Endothelial cell of umbilical vein (primary cell): ENCODE results near the gene ATOSB. TPM values are rescaled to one million over a fixed set of nuclear protein-coding genes. Genes with fewer than 3 reads are reported as not detected.
A peak's percentile ranks its signal among the peaks of the same experiment; 100 is the strongest.

Experiments used
- Bru-seq: library from RNA; stranded (reverse); fragments of 400-500 nt; gene quantifications from one replicate; lab custom pipeline; 2021; lab: Mats Ljungman, UMichigan
- BruChase-seq, 2 experiments: library from RNA; stranded (reverse); fragments of 400-500 nt; gene quantifications; one replicate each; lab custom pipeline; 2021; lab: Mats Ljungman, UMichigan
- BruUV-seq: library from RNA; stranded (reverse); fragments of 400-500 nt; replicated peaks from 2 replicates; lab custom pipeline; 2021; lab: Mats Ljungman, UMichigan
- CTCF ChIA-PET: fragments of 300-600, 350-600 bp; sonication (Branson Sonifier 250); formaldehyde crosslinking; loops from one replicate; lab custom pipeline; 2021; ENCODE audit warnings: antibody characterized with exemption, inconsistent platforms; lab: Charles Lee
- POLR2A ChIA-PET: fragments of 300-600, 350-600 bp; sonication (Branson Sonifier 250); formaldehyde crosslinking; loops from one replicate; lab custom pipeline; 2021; ENCODE audit warnings: antibody characterized with exemption, inconsistent platforms; lab: Charles Lee
- DNase-seq: peaks from one replicate; pipeline ENCODE4 v3.0.0-alpha.2; 2011; ENCODE audit warnings: low read depth, low spot score
- FAIRE-seq: peaks from 2 replicates; lab custom pipeline; 2011; peaks lifted over from hg19 to GRCh38; lab: Jason Lieb, UNC
- H2AFZ ChIP-seq: 2 replicates; pipeline ENCODE4 v1.6.0; 2012; ENCODE audit warnings: low read depth, low read length, control low read depth, inconsistent platforms
- H3K27ac ChIP-seq: 2 replicates; pipeline ENCODE4 v1.5.1; 2011; ENCODE audit warnings: low read depth, mild to moderate bottlenecking, control low read depth, low read length, moderate library complexity; ENCODE audit not compliant: insufficient read depth
- H3K27me3 ChIP-seq, 2 experiments: 2 replicates each; pipeline versions ENCODE4 v1.6.0 to v1.6.1; 2011; ENCODE audit warnings: low read length in 2 of 2, mixed read lengths in 1 of 2; ENCODE audit not compliant: control insufficient read depth in 2 of 2, insufficient read depth in 2 of 2
- H3K36me3 ChIP-seq, 2 experiments: 2 replicates in 1 of 2; 3 replicates in 1 of 2; pipeline ENCODE4 v1.5.1; 2011; ENCODE audit warnings: low read length in 2 of 2, mild to moderate bottlenecking in 1 of 2, moderate library complexity in 1 of 2; ENCODE audit not compliant: control insufficient read depth in 2 of 2, insufficient read depth in 2 of 2; ENCODE audit errors: extremely low read depth in 1 of 2
- H3K4me1 ChIP-seq: 3 replicates; pipeline ENCODE4 v1.5.1; 2011; ENCODE audit warnings: mild to moderate bottlenecking, low read length; ENCODE audit not compliant: control insufficient read depth, insufficient read depth; ENCODE audit errors: extremely low read depth
- H3K4me2 ChIP-seq: 2 replicates; pipeline ENCODE4 v1.6.1; 2011; ENCODE audit warnings: low read length, control low read depth, mixed read lengths; ENCODE audit not compliant: insufficient read depth
- H3K4me3 ChIP-seq, 3 experiments: fragments of 200-600 bp in 1 of 3; sonication (generic), shearing (Covaris generic) in 1 of 3; replicated peaks in 1 of 3; 2 replicates each; pipeline ENCODE4 v1.5.1; 2011 to 2016; ENCODE audit warnings: control low read depth in 3 of 3, low read length in 3 of 3, mild to moderate bottlenecking in 2 of 3, inconsistent platforms in 1 of 3, low read depth in 1 of 3, moderate library complexity in 1 of 3; ENCODE audit not compliant: insufficient read depth in 1 of 3
- H3K79me2 ChIP-seq: 2 replicates; pipeline ENCODE4 v1.6.0; 2012; ENCODE audit warnings: low read length, inconsistent platforms; ENCODE audit not compliant: control insufficient read depth, insufficient read depth
- H3K9ac ChIP-seq: replicated peaks from 2 replicates; pipeline ENCODE3; 2011; ENCODE audit warnings: low read length, control low read depth; ENCODE audit not compliant: insufficient read depth; ENCODE audit errors: extremely low read depth
- H3K9me1 ChIP-seq: replicated peaks from 3 replicates; pipeline ENCODE4 v1.6.0; 2011; ENCODE audit warnings: mild to moderate bottlenecking, low read length; ENCODE audit not compliant: control insufficient read depth, insufficient read depth; ENCODE audit errors: extremely low read depth
- H3K9me3 ChIP-seq: replicated peaks from 2 replicates; pipeline ENCODE4 v1.5.1; 2012; ENCODE audit warnings: low read length, inconsistent platforms; ENCODE audit not compliant: control insufficient read depth, insufficient read depth
- H4K20me1 ChIP-seq: replicated peaks from 2 replicates; pipeline ENCODE3; 2011; ENCODE audit warnings: mild to moderate bottlenecking, low read length; ENCODE audit not compliant: control insufficient read depth, insufficient read depth; ENCODE audit errors: extremely low read depth
- GATA2 ChIP-seq: IDR thresholded peaks from 2 replicates; pipeline ENCODE4 v1.7.0; 2011; ENCODE audit warnings: low read depth, mild to moderate bottlenecking, moderate library complexity, mixed read lengths, low read length; ENCODE audit not compliant: insufficient read length, insufficient read depth
- MYC ChIP-seq: IDR thresholded peaks from one replicate; pipeline ENCODE4 v1.6.1; 2011; ENCODE audit warnings: mild to moderate bottlenecking, low read depth, low read length
- POLR2A ChIP-seq: IDR thresholded peaks from 2 replicates; pipeline ENCODE4 v1.6.1; 2012; ENCODE audit warnings: low read depth, mild to moderate bottlenecking, control low read depth, low read length
- POLR2AphosphoS5 ChIP-seq: IDR thresholded peaks from 2 replicates; pipeline ENCODE4 v1.6.1; 2012; ENCODE audit warnings: low read depth, mild to moderate bottlenecking, control low read depth, low read length, moderate library complexity; ENCODE audit not compliant: insufficient read depth
- dilution Hi-C: fragments of 300-500 bp; cut with MboI; formaldehyde crosslinking; loops from one replicate; pipeline ENCODE4 v1.15.0; 2019; ENCODE audit warnings: low sequenced_read_pairs; ENCODE audit not compliant: extremely low pct_ligation_motif_present
- intact Hi-C: fragments of 100-400 bp; cut with micrococcal nuclease; formaldehyde crosslinking; loops from one replicate; pipeline ENCODE4 v1.10.0; 2022
- long read RNA-seq: library from polyadenylated mRNA; stranded (forward); transcript quantifications from one replicate; pipeline ENCODE4 v2.0.0, GENCODE V29; 2021
- polyA minus RNA-seq, 3 experiments: library from RNA; depleted of rRNA, polyadenylated mRNA; stranded (reverse); fragments of >200 nt; gene quantifications; 1 replicate in 1 of 3; 2 replicates in 2 of 3; pipeline ENCODE4 v1.2.3, GENCODE V29; 2011
- polyA plus RNA-seq, 4 experiments: library from polyadenylated mRNA; depleted of rRNA in 3 of 4; stranded (reverse) in 3 of 4; unstranded in 1 of 4; fragments of >200 nt; gene quantifications; 2 replicates each; pipeline versions ENCODE4 v1.2.1 to v1.2.3, GENCODE V29; 2011 to 2012; ENCODE audit warnings: missing spikeins in 1 of 4
- total RNA-seq: library from RNA; stranded (reverse); gene quantifications from 2 replicates; pipeline ENCODE4 v1.2.3, GENCODE V29; 2021
- TF ChIP-seq, protein P1 (sequence below): IDR thresholded peaks from 2 replicates; pipeline ENCODE4 v1.6.1; 2011; ENCODE audit not compliant: insufficient read depth, insufficient read length

The ATOSB gene, protein sequence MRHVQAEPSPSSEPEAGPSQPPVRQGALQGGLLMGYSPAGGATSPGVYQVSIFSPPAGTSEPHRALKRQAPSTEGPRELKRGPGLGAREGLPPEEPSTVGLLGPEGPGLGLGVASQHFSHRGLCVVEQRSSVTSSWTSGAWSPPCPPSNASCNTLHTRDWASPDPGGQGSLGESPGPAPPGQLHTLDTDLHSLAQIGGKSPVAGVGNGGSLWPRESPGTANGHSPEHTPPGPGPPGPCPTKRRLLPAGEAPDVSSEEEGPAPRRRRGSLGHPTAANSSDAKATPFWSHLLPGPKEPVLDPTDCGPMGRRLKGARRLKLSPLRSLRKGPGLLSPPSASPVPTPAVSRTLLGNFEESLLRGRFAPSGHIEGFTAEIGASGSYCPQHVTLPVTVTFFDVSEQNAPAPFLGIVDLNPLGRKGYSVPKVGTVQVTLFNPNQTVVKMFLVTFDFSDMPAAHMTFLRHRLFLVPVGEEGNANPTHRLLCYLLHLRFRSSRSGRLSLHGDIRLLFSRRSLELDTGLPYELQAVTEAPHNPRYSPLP
- total RNA-seq (34.7 and 39.4 TPM in 2 replicates), polyA plus RNA-seq (58.0 and 69.6 TPM in 2 replicates), polyA minus RNA-seq (36.1 and 38.5 TPM in 2 replicates), Bru-seq, nascent RNA (percentile 58 among the genes with signal in this experiment), BruChase-seq, experiment 1, labeled RNA remaining after a 6-hour chase (percentile 79 among the genes with signal in this experiment), BruChase-seq, experiment 2, labeled RNA remaining after a 2-hour chase (percentile 85 among the genes with signal in this experiment)
- polyA plus RNA-seq (2011; cell fraction: cytosol; rRNA removed) = 40.5 and 44.3 TPM in 2 replicates
- 63.3 and 68.1 TPM in 2 replicates for polyA plus RNA-seq (2011; cell fraction: nucleus; rRNA removed)
- polyA plus RNA-seq (2012) = 39.3 and 47.8 TPM in 2 replicates
- 3.2 TPM for polyA minus RNA-seq (2011; cell fraction: cytosol; rRNA and poly(A)+ RNA removed)
- 13.1 and 14.2 TPM in 2 replicates for polyA minus RNA-seq (2011; cell fraction: nucleus; rRNA and poly(A)+ RNA removed)
- long read RNA-seq, transcript FAM214B-206 (9 exons, 3,256 nt) = major isoform, 5 of 72 reads
- long read RNA-seq, partial matches to known transcripts = 22 of 72 reads
- long read RNA-seq, other reads (novel, unspliced or antisense) = 40 of 72 reads

DNA sequence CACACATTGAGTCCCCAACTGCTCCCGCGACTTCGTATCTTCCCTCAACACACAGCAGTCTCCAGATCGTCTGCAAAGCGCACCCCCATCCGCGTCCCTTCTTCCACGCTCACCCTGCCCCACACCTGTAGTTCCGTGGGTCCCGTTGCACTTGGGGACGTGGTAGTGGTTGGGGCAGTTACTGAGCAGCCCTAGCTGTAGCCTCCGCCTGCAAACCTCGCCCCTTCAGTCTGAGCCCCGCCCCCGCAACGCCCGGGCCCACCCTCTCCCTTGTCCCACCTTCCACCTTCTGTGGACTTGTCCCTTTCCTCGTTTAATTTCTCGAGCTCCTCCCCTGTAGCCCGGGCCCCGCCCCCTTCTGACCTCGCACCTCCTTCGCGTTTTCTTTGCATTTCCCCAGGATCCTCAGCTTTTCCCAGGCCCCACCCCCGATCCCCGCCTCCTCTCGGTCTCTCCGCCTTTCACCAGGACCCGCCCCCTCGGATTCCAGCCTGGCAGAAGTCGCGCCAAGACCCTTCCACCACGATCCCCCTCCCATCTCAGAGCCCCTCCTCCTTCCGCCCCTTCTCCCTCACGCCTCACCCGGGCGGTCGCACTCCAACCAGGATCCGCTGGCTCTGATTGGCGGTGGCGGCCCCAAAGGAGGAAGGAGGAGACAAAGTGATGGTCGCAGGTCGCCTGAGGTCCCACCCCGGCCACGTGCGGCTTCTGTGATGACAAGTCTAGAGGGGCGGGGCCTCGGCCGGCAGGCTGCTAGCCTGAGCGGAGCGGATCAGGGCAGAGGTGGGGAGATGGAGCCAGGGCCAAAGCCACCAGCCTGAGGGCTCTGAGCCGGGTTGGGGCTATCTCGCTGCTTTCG lies at the start of gene ATOSB:
Gene ATOSB (minus strand): TSS at position 183 of the 859 bp plus-strand sequence. CDS start 7,588 bp downstream, outside the sequence.
- H3K4me2 ChIP-seq = peak within 1 kb of the TSS; percentile 90
- DNase-seq (peak; percentile 99), FAIRE-seq (peak; percentile 97)
- peaks cover 11% of the 10 kb centered on the region for H3K79me2 ChIP-seq
- no peaks in the 10 kb centered on the region for H4K20me1 ChIP-seq
- peak within 1 kb of the TSS; percentile 37 to 76 (median 67) for H3K4me3 ChIP-seq
- ChIA-PET CTCF (interaction anchor here (0.6 to 4.6 kb wide), 21 partner anchors 11 to 495 kb away, joined by 3 to 109 read pairs (median 5); partner anchors contain the start of genes PIGO and UNC13B), POLR2A (interaction anchor here (0.7 to 1.3 kb wide), 5 partner anchors 13 to 281 kb away, joined by 3 to 6 read pairs (median 4); partner anchors contain the start of genes FANCG and UNC13B)
- intact Hi-C loops = loop anchor here (1.0 to 2.0 kb wide), 7 partner anchors 46 to 438 kb away; partner anchors contain the start of genes DNAJB5 and UNC13B
- no peaks in the 10 kb centered on the region for H3K9me3 ChIP-seq
- BruUV-seq = no TSS peak
- H3K27me3 ChIP-seq = no peaks in the 10 kb centered on the region
- H3K36me3 ChIP-seq = no peaks in the 10 kb centered on the region
- peak within 1 kb of the TSS; percentile 94 for H3K9ac ChIP-seq
- dilution Hi-C loops = no loop called here
- peaks cover 35% of the 10 kb centered on the region for H3K4me1 ChIP-seq
- peak within 1 kb of the TSS; percentile 83 for H2AFZ ChIP-seq
- H3K9me1 ChIP-seq = no peaks in the 10 kb centered on the region
- H3K27ac ChIP-seq = peak within 1 kb of the TSS; percentile 96
- no peak for TF ChIP-seq MYC
- TF ChIP-seq POLR2A = peak; percentile 52
- TF ChIP-seq, protein P1, sequence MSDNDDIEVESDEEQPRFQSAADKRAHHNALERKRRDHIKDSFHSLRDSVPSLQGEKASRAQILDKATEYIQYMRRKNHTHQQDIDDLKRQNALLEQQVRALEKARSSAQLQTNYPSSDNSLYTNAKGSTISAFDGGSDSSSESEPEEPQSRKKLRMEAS = peak; percentile 48
- TF ChIP-seq GATA2 = no peak
- TF ChIP-seq POLR2AphosphoS5 = no peak
